Lower leg skin (tissue), 4 donors: ENCODE measurements around the gene NT5M. TPM values are rescaled to one million over a fixed set of nuclear protein-coding genes. Genes with fewer than 3 reads are reported as not detected.
"Not testable (repeated sequence)": the region's sequence is repeated elsewhere in the genome, so short reads cannot be mapped to it uniquely, and the experiment has no call there.

Experiments
- DNase-seq, 2 donors: peaks; one replicate each; pipeline ENCODE4 v3.0.0-alpha.2; 2019; ENCODE audit warnings: low spot score in 2 of 2
- H3K4me3 ChIP-seq: fragments of 200-600 bp; sonication (generic); 2 replicates; pipeline ENCODE4 v1.5.1; 2017; ENCODE audit warnings: mild to moderate bottlenecking, low read depth; ENCODE audit not compliant: poor library complexity, severe bottlenecking
- POLR2A ChIP-seq, 2 donors: fragments of 450-650 bp; IDR thresholded peaks; one replicate each; pipeline ENCODE4 v1.6.1; 2016 to 2017; ENCODE audit warnings: antibody characterized with exemption in 2 of 2, mild to moderate bottlenecking in 1 of 2, moderate library complexity in 1 of 2
- WGBS, 2 donors: methylation state at CpG; one replicate each; pipeline ENCODE4 v1.1.5; 2018; 5-methylcytosine and 5-hydroxymethylcytosine counted together
- intact Hi-C: fragments of 100-400 bp; cut with DNase I; formaldehyde crosslinking; loops from one replicate; pipeline ENCODE4 v1.15.0; 2023; ENCODE audit warnings: low total_unique reads
- total RNA-seq, 4 donors: library from RNA; depleted of rRNA; stranded (reverse); fragments of >200 nt; gene quantifications; one replicate each; pipeline ENCODE4 v1.1.0, GENCODE V29; 2016
- TF ChIP-seq, protein P1 (sequence below), 3 donors: fragments of 450-650 bp; IDR thresholded peaks; one replicate each; pipeline ENCODE4 v1.5.1; 2016; ENCODE audit warnings: antibody characterized with exemption in 3 of 3, mild to moderate bottlenecking in 3 of 3, moderate library complexity in 2 of 3

Gene NT5M
- total RNA-seq, 4 donors from 2014 or later: 0.53 to 4.5 (median 1.1) TPM

DNA sequence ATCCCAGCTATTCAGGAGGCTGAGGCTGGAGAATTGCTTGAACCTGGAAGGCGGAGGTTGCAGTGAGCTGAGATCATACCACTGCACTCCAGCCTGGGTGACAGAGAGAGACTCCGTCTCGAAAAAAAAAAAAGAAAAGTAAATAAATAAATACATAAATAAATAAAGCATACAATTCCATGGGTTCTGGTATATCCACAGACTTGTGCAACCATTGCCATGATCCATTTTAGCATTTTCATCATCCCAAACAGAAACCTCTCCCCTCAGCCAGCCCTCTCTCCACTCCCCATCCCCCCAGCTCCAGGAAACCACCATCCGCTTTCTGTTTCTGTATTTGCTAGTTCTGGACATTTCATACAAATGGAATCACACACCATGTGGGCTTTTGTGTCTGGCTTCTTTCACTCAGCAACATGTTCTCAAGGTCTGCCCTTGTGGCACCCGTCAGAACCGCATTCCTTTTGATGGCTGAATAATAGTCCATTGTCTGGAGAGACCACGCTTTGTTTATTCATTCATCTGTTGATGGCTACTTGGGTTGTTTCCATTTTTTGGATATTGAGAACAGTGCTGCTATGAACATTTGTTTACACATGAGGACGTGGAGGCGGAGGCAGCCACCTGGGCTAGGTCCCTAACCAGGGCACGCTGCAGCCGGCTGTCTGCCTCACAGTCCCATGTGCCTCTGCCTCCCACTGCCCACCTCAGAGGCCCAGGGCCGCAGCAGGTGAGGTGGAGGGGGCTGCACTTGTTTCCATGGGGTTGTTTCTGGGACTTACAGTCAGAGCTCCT lies 76.2 kb downstream of the NT5M start:
- no peak for DNase-seq
- 84 to 90% methylated on average over 12 of the region's 12 CpGs for whole genome bisulfite sequencing, 2 donors
- TF ChIP-seq POLR2A (IDR thresholded peaks at IDR 0.05): no peak
- TF ChIP-seq, protein P1, sequence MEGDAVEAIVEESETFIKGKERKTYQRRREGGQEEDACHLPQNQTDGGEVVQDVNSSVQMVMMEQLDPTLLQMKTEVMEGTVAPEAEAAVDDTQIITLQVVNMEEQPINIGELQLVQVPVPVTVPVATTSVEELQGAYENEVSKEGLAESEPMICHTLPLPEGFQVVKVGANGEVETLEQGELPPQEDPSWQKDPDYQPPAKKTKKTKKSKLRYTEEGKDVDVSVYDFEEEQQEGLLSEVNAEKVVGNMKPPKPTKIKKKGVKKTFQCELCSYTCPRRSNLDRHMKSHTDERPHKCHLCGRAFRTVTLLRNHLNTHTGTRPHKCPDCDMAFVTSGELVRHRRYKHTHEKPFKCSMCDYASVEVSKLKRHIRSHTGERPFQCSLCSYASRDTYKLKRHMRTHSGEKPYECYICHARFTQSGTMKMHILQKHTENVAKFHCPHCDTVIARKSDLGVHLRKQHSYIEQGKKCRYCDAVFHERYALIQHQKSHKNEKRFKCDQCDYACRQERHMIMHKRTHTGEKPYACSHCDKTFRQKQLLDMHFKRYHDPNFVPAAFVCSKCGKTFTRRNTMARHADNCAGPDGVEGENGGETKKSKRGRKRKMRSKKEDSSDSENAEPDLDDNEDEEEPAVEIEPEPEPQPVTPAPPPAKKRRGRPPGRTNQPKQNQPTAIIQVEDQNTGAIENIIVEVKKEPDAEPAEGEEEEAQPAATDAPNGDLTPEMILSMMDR (IDR thresholded peaks at IDR 0.05): no peak
- intact Hi-C loops: no loop called here
- H3K4me3 ChIP-seq: no peak overlapping the region

DNA sequence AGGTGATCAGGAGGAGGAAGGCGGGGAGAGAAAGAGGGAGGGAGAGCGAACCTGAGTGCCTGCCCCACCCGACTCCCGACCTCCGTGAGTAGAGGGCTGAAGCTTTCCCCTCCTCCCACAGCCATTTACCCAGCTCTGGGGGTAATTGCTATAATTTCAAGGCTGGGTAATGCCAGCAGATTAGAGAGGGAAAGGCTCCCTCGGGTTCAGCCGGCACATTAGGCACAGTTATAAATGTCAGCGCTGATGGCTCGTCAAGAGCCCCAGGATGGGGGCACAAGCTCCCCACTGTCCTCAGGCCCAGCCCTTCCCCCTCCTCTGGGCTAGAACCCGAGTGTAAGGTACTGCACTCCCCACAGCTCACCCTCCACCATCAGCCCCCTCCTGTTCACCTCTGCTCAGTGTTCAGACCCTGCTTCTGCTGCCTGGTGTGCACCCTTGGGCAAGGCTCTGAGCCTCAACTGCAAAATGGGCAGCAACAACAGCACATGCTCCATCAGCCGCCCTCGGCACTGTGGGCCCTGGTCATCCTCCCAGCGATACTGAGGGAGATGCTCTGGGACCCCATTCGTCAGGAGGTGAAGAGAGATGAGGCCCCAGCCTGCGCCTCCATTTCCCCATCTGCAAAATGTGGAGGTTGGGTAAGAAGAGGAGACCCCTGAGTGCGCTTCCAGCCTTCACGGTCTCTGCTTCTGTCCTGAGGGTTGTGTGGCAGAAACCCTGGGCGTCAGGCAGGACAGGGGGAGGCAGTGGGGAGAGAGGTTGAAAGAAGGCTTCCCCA lies 77.2 kb downstream of the NT5M start:
- DNase-seq: no peak
- 80 to 86% methylated on average over 18 of the region's 18 CpGs for WGBS, 2 donors
- intact Hi-C loops: no loop called here
- TF ChIP-seq, protein P1 (IDR thresholded peaks at IDR 0.05): no peak
- no peak for TF ChIP-seq POLR2A (IDR thresholded peaks at IDR 0.05)
- no peak overlapping the region for H3K4me3 ChIP-seq

DNA sequence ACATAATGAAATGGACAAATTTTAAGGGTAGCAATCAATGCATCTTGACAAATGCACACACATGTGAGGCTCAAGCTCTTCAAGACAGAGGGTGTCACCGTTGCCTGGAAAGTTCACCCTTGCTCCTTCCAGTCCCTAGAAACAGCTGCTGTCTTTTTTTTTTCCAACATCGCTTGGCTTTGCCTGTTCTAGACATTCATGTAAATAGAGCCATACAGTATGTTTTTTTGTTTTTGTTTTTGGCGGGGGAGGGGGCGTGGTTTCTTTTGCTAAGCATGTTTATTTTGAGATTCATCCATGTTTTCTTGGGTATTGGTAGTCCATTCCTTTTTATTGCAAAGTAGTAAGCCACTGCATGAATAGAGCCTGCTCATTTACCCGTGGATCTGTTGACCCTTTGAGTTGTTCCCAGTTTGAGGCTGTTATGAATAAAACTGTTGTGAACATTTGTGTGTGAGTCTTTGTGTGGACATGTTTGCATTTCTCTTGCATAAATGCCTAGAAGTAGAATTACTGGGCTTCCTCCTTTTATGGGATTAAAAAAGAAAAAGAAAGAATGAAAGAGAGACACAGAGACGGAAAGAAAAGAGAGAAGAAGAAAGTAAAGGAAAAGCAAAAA lies 78.4 kb downstream of the NT5M start:
- intact Hi-C loops: no loop called here
- TF ChIP-seq POLR2A (IDR thresholded peaks at IDR 0.05): no peak
- TF ChIP-seq, protein P1 (IDR thresholded peaks at IDR 0.05): no peak
- WGBS, 2 donors: 47 to 61% methylated on average over 6 of the region's 6 CpGs
- DNase-seq: no peak
- no peak overlapping the region for H3K4me3 ChIP-seq

DNA sequence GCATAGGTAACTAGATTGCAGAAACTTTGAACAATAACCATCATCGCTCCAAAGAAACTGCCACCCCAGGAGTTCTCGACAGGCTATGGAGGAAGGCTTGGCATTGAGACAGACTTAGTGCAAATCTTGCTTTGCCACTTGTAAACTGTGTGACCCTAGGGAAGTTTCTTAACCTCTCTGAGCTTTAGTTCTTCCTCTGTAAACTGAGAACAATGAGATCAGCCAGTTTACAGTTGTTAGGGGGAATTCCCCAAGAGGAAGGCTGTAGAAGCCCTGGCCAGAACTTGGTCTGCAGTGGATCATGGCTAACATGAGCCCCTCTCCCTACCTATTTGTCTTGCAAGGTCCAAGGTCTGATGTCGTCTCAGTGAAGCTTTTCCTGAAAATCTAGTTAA lies 78.9 kb downstream of the NT5M start:
- no peak for DNase-seq
- no peak overlapping the region for H3K4me3 ChIP-seq
- intact Hi-C loops: no loop called here
- WGBS, 2 donors: 82 to 83% methylated on average over 3 of the region's 3 CpGs
- TF ChIP-seq POLR2A (IDR thresholded peaks at IDR 0.05): no peak
- TF ChIP-seq, protein P1 (IDR thresholded peaks at IDR 0.05): no peak

DNA sequence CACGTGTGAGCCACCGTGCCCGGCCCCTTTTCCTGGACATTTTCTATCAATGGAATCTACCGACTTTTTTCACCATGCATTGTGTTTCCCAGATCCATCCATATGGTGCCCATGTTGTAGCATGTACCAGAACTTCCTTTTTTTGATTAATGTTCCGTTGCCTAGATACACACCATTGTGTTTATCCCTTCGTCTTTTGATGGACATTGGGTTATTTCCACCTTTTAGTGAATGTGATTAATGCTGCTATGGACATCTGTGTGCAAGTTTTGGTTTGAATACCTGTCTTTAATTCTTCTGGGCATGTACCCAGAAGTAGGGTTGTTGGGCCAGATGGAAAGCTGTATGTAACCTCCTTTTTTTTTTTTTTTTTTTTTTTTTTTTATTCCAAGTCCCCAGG lies 79.8 kb downstream of the NT5M start:
- no peak for TF ChIP-seq POLR2A (IDR thresholded peaks at IDR 0.05)
- TF ChIP-seq, protein P1 (IDR thresholded peaks at IDR 0.05): no peak
- intact Hi-C loops: no loop called here
- no peak for DNase-seq

DNA sequence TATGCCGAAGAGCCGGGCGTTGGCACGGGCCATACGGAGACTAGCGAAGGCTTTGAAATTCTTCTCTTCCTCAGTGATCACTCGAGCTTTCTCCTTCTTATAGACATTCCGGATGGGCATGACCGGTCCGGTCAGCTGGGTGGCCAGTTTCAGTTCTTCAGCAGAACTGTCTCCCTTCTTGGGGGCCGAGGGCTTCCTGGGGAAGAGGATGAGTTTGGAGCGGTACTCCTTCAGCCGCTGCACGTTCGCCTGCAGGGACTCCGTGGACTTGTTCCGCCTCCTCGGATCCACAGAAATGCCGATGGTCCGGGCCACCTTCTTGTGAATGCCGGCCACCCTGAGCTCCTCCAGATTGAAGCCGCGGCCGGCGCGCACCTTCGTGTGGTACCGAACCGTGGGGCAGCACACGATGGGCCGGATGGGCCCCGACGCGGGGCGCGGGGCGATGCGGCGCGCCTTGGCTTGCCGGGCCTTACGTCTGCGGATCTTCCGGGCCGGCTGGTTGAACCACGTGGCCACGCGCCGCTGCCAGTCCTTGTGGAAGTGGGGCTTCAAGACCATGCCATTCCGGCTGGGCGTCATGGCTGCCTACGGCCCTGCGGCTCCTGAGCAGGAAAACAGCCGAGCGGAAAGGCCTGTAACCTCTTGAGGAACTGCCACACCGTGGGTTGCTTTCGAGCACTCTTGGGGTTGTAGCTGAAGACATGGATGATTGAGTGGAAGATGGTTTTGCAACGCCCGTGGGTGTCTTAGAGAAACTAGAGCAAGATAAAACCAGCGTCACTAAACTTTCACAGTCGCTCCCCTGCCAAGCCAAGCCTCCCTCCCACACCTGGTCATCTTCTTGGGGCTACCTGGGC lies 80.5 kb downstream of the NT5M start:
- H3K4me3 ChIP-seq, intact Hi-C loops, DNase-seq: not testable (repeated sequence)
- 90 to 91% methylated on average over 61 of the region's 61 CpGs for WGBS, 2 donors

More for the DNA sequence above, 79.8 kb downstream of the NT5M start:
- no peak overlapping the region for H3K4me3 ChIP-seq
- 40 to 44% methylated on average over 6 of the region's 6 CpGs for WGBS, 2 donors
